ENCODE data around the gene MIOS. TPM values are rescaled to one million over a fixed set of nuclear protein-coding genes. Genes with fewer than 3 reads are reported as not detected.
"Not testable (repeated sequence)": the region's sequence is repeated elsewhere in the genome, so short reads cannot be mapped to it uniquely, and the experiment has no call there.

Gene MIOS
- total RNA-seq, 2 experiments from 2014 or later, result 28.9 to 38.7 TPM

DNA sequence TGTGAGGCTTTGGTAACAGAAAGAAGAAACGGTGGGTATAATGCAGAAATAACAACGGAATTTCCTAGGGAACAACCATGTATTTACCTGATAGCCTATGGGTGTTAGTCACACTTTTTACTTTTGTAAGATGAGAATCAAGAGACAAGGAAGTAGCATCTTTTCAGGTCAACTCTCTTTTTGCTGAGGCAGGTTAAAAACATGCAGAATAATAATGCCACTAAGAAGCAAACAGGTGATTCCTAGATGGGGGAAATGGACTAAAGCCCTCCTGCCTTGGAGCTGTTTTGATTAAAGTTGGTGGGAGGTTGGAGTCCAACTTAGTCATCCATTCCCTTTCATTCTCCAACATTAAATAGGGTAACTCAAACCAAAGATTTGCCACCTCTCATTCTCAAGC, 29.0 kb upstream of the MIOS start:
- DNase-seq, result no peak
- peaks cover 21% of the 10 kb centered on the region for H3K27me3 Mint-ChIP-seq
- no peak overlapping the region for H3K27ac Mint-ChIP-seq
- H3K4me1 Mint-ChIP-seq, result peaks cover 2% of the 10 kb centered on the region
- no peak overlapping the region for H3K4me3 Mint-ChIP-seq
- CTCF ChIA-PET, result interaction anchor here (1.0 to 1.1 kb wide), 2 partner anchors 432 to 434 kb away, joined by 3 to 4 read pairs; no protein-coding TSS in a partner anchor
- ATAC-seq, result no peak
- no peaks in the 10 kb centered on the region for H3K36me3 Mint-ChIP-seq
- H3K9me3 Mint-ChIP-seq (ENCODE audit: low read depth), result no peaks in the 10 kb centered on the region

DNA sequence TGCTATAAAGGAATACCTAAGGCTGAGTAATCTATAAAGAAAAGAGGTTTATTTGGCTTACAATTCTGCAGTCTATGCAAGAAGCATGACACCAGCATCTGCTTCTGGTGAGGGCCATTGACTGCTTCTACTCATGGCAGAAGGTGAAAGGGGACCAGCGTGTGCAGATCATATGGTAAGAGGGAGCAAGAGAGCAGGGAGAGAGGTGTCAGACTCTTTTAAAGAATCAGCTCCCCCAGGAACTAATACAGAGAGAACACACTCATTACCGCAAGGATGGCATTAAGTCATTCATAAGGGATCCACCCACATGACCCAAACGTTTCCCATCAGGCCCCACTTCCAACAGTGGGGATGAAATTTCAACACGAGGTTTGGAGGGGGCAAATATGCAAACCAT, 27.5 kb upstream of the MIOS start:
- H3K27me3 Mint-ChIP-seq, result peaks cover 15% of the 10 kb centered on the region
- no peak for DNase-seq
- no peak for ATAC-seq
- no peaks in the 10 kb centered on the region for H3K36me3 Mint-ChIP-seq
- H3K27ac Mint-ChIP-seq, result no peak overlapping the region
- no peak overlapping the region for H3K4me3 Mint-ChIP-seq
- H3K4me1 Mint-ChIP-seq, result peaks cover 2% of the 10 kb centered on the region
- CTCF ChIA-PET, result no interaction called here
- no peaks in the 10 kb centered on the region for H3K9me3 Mint-ChIP-seq (ENCODE audit: low read depth)

DNA sequence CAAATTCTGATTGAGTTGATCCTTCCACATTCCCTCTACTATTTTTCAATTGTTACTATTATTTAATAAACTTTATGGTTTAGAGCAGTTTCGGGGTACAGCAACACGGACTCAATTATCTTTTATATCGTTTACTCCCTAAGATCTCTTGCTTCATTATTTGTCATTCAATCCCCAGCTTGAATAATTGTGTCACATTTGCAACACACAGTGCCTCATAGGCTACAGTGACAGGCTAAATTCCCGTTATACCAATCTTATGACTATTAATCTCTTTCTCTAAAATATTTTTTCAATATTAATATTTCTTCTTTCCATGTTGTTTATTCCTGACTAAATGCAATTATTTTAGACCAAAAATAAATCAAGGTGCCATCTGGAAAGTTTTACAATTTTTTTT, 27.0 kb upstream of the MIOS start:
- Mint-ChIP-seq H3K9me3 (ENCODE audit: low read depth) (no peaks in the 10 kb centered on the region), H3K4me3 (no peak overlapping the region), H3K4me1 (peaks cover 2% of the 10 kb centered on the region), H3K36me3 (no peaks in the 10 kb centered on the region), H3K27ac (no peak overlapping the region), H3K27me3 (peaks cover 13% of the 10 kb centered on the region)
- DNase-seq (no peak), ATAC-seq (no peak)
- CTCF ChIA-PET, result interaction anchor here (0.7 kb wide), 1 partner anchor 429 kb away, joined by 3 read pairs; no protein-coding TSS in a partner anchor

DNA sequence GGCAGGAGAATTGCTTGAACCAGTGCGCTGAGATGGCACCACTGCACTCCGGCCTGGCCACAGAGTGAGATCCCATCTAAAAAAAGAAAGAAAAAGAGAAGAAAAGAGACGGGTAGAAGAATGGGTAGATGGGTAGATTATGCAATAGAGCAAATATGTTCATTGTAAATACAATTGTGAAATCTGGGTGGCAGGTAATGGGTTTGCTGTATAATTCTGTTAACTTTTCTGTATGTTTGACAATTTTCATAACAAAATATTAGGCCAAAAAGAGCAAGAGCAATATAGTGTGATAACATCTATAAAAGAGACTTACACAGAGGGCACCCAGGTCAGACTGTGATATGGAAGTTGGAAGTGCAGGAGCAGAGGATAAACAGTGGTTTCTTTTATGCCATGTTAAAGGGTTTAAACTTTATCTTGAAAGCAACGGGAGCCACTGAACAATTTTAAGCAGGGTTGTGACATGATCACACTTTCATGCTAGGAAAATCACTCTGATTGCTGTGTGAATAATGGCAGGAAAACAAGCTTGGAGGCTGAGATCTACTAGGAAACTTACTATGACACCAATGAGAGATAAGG, 24.3 kb upstream of the MIOS start:
- Mint-ChIP-seq H3K36me3 (no peaks in the 10 kb centered on the region), H3K27ac (no peak overlapping the region), H3K27me3 (peaks cover 6% of the 10 kb centered on the region), H3K4me1 (peaks cover 2% of the 10 kb centered on the region), H3K4me3 (no peak overlapping the region), H3K9me3 (ENCODE audit: low read depth) (no peaks in the 10 kb centered on the region)
- CTCF ChIA-PET, result interaction anchor here (1.0 to 1.8 kb wide), 2 partner anchors 118 to 439 kb away, joined by 4 to 6 read pairs; no protein-coding TSS in a partner anchor
- DNase-seq, result no peak
- no peak for ATAC-seq

GRCh38 chr7:7548407-7548806, 18.3 kb upstream of the MIOS start:
- Mint-ChIP-seq H3K27ac (no peak overlapping the region), H3K36me3 (no peaks in the 10 kb centered on the region), H3K4me1 (no peaks in the 10 kb centered on the region), H3K4me3 (no peak overlapping the region), H3K27me3 (peaks cover 4% of the 10 kb centered on the region), H3K9me3 (ENCODE audit: low read depth) (no peaks in the 10 kb centered on the region)
- ATAC-seq, result no peak
- DNase-seq, result no peak
- CTCF ChIA-PET, result no interaction called here

DNA sequence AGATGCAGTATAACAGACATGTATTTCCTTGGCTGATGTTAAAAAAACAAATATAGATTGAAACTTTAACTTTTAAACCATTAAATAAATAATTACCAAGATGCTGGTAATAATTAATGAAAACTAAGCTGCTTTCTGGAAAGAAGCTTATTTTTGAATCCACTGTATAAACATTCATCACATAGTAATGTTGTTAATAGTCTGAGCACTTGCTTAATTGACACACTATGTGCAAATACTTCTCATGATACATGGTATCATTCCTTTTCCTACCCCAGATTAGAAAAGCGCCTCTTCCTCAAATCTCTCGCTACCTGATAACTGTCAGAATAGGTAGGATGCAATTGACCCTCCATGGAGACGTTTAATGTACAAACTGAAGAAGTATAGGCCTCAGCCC, 16.0 kb upstream of the MIOS start:
- Mint-ChIP-seq H3K27ac (no peak overlapping the region), H3K27me3 (peaks cover 4% of the 10 kb centered on the region), H3K4me1 (no peaks in the 10 kb centered on the region), H3K4me3 (no peak overlapping the region), H3K36me3 (no peaks in the 10 kb centered on the region), H3K9me3 (ENCODE audit: low read depth) (no peaks in the 10 kb centered on the region)
- ATAC-seq (no peak), DNase-seq (no peak)
- CTCF ChIA-PET, result no interaction called here

GRCh38 chr7:7552199-7552598, 14.5 kb upstream of the MIOS start:
- Mint-ChIP-seq H3K4me3 (no peak overlapping the region), H3K4me1 (no peaks in the 10 kb centered on the region), H3K27me3 (peaks cover 4% of the 10 kb centered on the region), H3K9me3 (ENCODE audit: low read depth) (no peaks in the 10 kb centered on the region), H3K27ac (no peak overlapping the region), H3K36me3 (no peaks in the 10 kb centered on the region)
- ATAC-seq (no peak), DNase-seq (no peak)
- CTCF ChIA-PET, result no interaction called here

DNA sequence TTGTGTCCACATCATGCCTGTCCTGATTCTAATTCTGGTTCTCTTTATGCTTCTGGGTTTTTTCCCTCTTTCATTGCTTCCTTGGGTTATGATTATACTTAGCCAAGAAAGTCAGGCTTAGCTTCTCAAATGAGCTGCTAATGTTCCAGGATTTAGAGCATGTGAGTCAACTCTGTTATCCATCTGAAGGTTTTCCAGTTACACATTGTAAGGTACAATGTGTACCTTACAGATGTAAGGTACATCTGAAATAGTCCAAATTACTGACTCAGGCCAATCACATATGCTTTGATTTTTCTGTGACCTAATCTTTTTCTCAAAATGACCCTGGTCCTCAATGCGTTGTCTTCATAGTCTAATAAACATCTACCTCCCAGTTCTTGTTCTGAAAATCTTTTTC, 13.3 kb upstream of the MIOS start:
- H3K27ac Mint-ChIP-seq, result no peak overlapping the region
- H3K9me3 Mint-ChIP-seq (ENCODE audit: low read depth), result peaks cover 2% of the 10 kb centered on the region
- ATAC-seq (no peak), DNase-seq (no peak)
- CTCF ChIA-PET, result interaction anchor here (0.8 kb wide), 1 partner anchor 450 kb away, joined by 3 read pairs; no protein-coding TSS in a partner anchor
- H3K4me1 Mint-ChIP-seq, result no peaks in the 10 kb centered on the region
- H3K27me3 Mint-ChIP-seq, result peaks cover 3% of the 10 kb centered on the region
- H3K4me3 Mint-ChIP-seq, result no peak overlapping the region
- peaks cover 7% of the 10 kb centered on the region for H3K36me3 Mint-ChIP-seq

DNA sequence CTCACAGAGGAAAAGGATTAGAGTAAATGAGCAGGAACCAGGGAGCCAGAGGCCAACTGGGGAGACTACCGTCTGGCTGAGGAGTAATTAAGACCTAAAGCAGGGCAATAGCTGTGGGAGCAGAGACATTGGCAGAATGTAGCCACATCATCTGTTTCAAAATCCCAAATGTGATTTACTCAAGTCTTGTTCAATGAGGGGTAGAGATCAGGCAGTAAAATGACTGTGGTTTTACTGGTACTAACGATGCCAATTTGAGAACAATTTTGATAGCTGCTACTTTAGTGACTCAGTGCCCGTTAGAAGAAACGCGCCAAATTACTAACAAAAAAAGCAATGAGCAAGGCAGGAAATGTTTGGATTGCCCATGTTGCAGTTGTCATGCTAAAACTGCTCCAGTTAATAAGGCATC, 12.7 kb upstream of the MIOS start:
- ATAC-seq, result no peak
- no peaks in the 10 kb centered on the region for H3K4me1 Mint-ChIP-seq
- H3K9me3 Mint-ChIP-seq (ENCODE audit: low read depth), result peaks cover 8% of the 10 kb centered on the region
- H3K36me3 Mint-ChIP-seq, result peaks cover 13% of the 10 kb centered on the region
- H3K4me3 Mint-ChIP-seq, result no peak overlapping the region
- CTCF ChIA-PET, result no interaction called here
- no peak overlapping the region for H3K27ac Mint-ChIP-seq
- DNase-seq, result no peak
- H3K27me3 Mint-ChIP-seq, result no peaks in the 10 kb centered on the region

- peaks cover 15% of the 10 kb centered on the region for H3K36me3 Mint-ChIP-seq
- ATAC-seq (no peak), DNase-seq (no peak)
- peaks cover 8% of the 10 kb centered on the region for H3K9me3 Mint-ChIP-seq (ENCODE audit: low read depth)
- H3K27me3 Mint-ChIP-seq, result no peaks in the 10 kb centered on the region
- no peak overlapping the region for H3K4me3 Mint-ChIP-seq
- CTCF ChIA-PET, result interaction anchor here (0.8 to 1.6 kb wide), 2 partner anchors 32 to 741 kb away, joined by 4 read pairs; no protein-coding TSS in a partner anchor
- H3K27ac Mint-ChIP-seq, result no peak overlapping the region
- no peaks in the 10 kb centered on the region for H3K4me1 Mint-ChIP-seq
Measured at GRCh38 chr7:7554649-7555575, 11.8 kb upstream of the MIOS start.

DNA sequence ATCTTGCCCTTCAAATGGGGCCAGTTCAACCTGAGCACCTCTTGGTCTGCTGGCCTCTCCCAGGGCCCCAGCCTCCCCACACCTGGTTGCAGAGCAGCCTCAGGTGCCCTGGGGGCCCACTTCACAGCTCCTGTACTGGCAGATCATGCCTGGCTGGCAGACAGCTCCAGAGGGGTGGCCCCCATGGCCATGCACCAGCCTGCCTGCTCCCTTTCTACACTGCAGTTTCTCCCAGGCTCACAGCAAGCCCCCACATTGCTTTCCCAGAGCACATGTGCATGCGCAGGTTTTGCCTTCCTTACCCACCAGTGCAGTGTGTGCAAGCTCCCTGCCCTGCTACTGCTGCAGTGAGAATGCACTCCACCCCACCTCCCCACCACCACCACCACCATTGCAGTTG, 9.8 kb upstream of the MIOS start:
- CTCF ChIA-PET, result no interaction called here
- Mint-ChIP-seq H3K27me3 (no peaks in the 10 kb centered on the region), H3K4me1 (no peaks in the 10 kb centered on the region), H3K9me3 (ENCODE audit: low read depth) (peaks cover 8% of the 10 kb centered on the region), H3K36me3 (peaks cover 15% of the 10 kb centered on the region), H3K4me3 (no peak overlapping the region), H3K27ac (no peak overlapping the region)
- no peak for DNase-seq
- no peak for ATAC-seq

GRCh38 chr7:7557252-7557651, 9.4 kb upstream of the MIOS start:
- CTCF ChIA-PET, result no interaction called here
- DNase-seq (no peak), ATAC-seq (no peak)
- H3K36me3 Mint-ChIP-seq, result peaks cover 15% of the 10 kb centered on the region
- H3K27ac Mint-ChIP-seq, result no peak overlapping the region
- H3K27me3 Mint-ChIP-seq, result no peaks in the 10 kb centered on the region
- H3K9me3 Mint-ChIP-seq (ENCODE audit: low read depth), result peaks cover 8% of the 10 kb centered on the region
- no peak overlapping the region for H3K4me3 Mint-ChIP-seq
- H3K4me1 Mint-ChIP-seq, result no peaks in the 10 kb centered on the region

- not testable (repeated sequence) for ATAC-seq; DNase-seq; H3K4me3 Mint-ChIP-seq; H3K27me3 Mint-ChIP-seq; H3K9me3 Mint-ChIP-seq (ENCODE audit: low read depth); H3K27ac Mint-ChIP-seq; H3K4me1 Mint-ChIP-seq
- CTCF ChIA-PET, result interaction anchor here (0.6 kb wide), 1 partner anchor 176 kb away, joined by 3 read pairs; no protein-coding TSS in a partner anchor
- H3K36me3 Mint-ChIP-seq, result peaks cover 15% of the 10 kb centered on the region
Measured at GRCh38 chr7:7561591-7561990, 5.1 kb upstream of the MIOS start.

DNA sequence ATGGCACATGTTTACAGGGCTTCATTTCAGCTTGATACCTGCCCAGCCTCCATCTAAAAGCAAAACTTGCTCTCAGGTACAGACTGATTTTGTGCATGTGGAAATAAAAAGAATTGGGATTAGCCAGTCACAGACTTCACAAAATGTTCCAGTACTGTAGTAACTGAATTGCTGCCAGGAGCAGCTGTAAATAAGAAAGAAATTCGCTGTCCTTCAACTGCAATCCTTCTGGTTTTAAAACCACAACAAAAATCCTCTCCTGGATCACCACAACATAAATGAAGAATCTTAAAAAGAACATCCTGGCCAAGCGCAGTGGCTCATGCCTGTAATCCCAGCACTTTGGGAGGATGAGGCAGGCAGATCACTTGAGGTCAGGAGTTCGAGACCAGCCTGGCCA, 3.9 kb upstream of the MIOS start:
- CTCF ChIA-PET, result no interaction called here
- H3K9me3 Mint-ChIP-seq (ENCODE audit: low read depth), result peaks cover 6% of the 10 kb centered on the region
- H3K27ac Mint-ChIP-seq, result no peak overlapping the region
- H3K4me1 Mint-ChIP-seq, result no peaks in the 10 kb centered on the region
- no peak for DNase-seq
- H3K27me3 Mint-ChIP-seq, result no peaks in the 10 kb centered on the region
- no peak for ATAC-seq
- peaks cover 14% of the 10 kb centered on the region for H3K36me3 Mint-ChIP-seq
- H3K4me3 Mint-ChIP-seq, result no peak overlapping the region
